HEK293 (cell line): ENCODE measurements around the gene TMEM263.

Experiments
- CTCF ChIA-PET: fragments of 350-600 bp; formaldehyde crosslinking; extraction: SDS; loops from one replicate; lab custom pipeline; 2021; ENCODE audit warnings: antibody characterized with exemption; lab: Yijun Ruan, JAX
- POLR2A ChIA-PET: fragments of 300-600 bp; formaldehyde crosslinking; extraction: SDS; loops from one replicate; lab custom pipeline; 2020; ENCODE audit warnings: antibody characterized with exemption, inconsistent platforms; lab: Yijun Ruan, JAX
- H3K27ac ChIP-seq: fragments of 200-500 bp; sonication (Bioruptor generic); 2 replicates; pipeline ENCODE4 v1.5.1; 2014; ENCODE audit warnings: low read depth, low read length, control low read depth, inconsistent platforms; ENCODE audit errors: extremely low read depth
- H3K36me3 ChIP-seq, 2 experiments: fragments of 200-500 bp in 1 of 2; sonication (Bioruptor generic) in 1 of 2; 1 replicate in 1 of 2; 2 replicates in 1 of 2; pipeline ENCODE4 v1.5.1; 2014 to 2017; ENCODE audit warnings: inconsistent platforms in 2 of 2, low read length in 2 of 2; ENCODE audit not compliant: control insufficient read depth in 2 of 2, insufficient read depth in 1 of 2
- H3K4me1 ChIP-seq: fragments of 200-500 bp; sonication (Bioruptor generic); 2 replicates; pipeline ENCODE4 v1.5.1; 2014; ENCODE audit warnings: mild to moderate bottlenecking, low read length, inconsistent platforms; ENCODE audit not compliant: control insufficient read depth, insufficient read depth
- H3K4me3 ChIP-seq: 2 replicates; pipeline ENCODE4 v1.5.1; 2011; ENCODE audit warnings: low read depth, mild to moderate bottlenecking, control low read depth, low read length, moderate library complexity
- H3K9me3 ChIP-seq: fragments of 200-500 bp; sonication (Bioruptor generic); 2 replicates; pipeline ENCODE4 v1.5.1; 2014; ENCODE audit warnings: low read depth, low read length, inconsistent platforms; ENCODE audit not compliant: control insufficient read depth, insufficient read depth
- GLIS1 ChIP-seq: fragments of 450-650 bp; formaldehyde crosslinking; IDR thresholded peaks from 2 replicates; pipeline ENCODE4 v1.5.1; 2016; ENCODE audit warnings: missing biosample characterization, missing genetic modification characterization
- IKZF3 ChIP-seq: fragments of 450-650 bp; IDR thresholded peaks from 2 replicates; pipeline ENCODE4 v1.5.0; 2018; ENCODE audit warnings: missing biosample characterization, mild to moderate bottlenecking, missing genetic modification characterization, moderate library complexity
- INSM2 ChIP-seq: fragments of 450-650 bp; formaldehyde crosslinking; IDR thresholded peaks from 2 replicates; pipeline ENCODE4 v1.5.1; 2016; ENCODE audit warnings: missing biosample characterization, missing genetic modification characterization
- KLF7 ChIP-seq: fragments of 450-650 bp; formaldehyde crosslinking; IDR thresholded peaks from 2 replicates; pipeline ENCODE4 v1.5.1; 2016; ENCODE audit warnings: missing biosample characterization, missing genetic modification characterization, borderline replicate concordance
- OVOL3 ChIP-seq: fragments of 450-650 bp; formaldehyde crosslinking; IDR thresholded peaks from 2 replicates; pipeline ENCODE4 v1.5.1; 2016; ENCODE audit warnings: missing biosample characterization, missing genetic modification characterization
- PRDM4 ChIP-seq: fragments of 450-650 bp; formaldehyde crosslinking; IDR thresholded peaks from 2 replicates; pipeline ENCODE4 v1.5.1; 2017; ENCODE audit warnings: missing biosample characterization, missing genetic modification characterization
- PRDM6 ChIP-seq: fragments of 450-650 bp; formaldehyde crosslinking; IDR thresholded peaks from 2 replicates; pipeline ENCODE4 v1.5.1; 2017; ENCODE audit warnings: missing biosample characterization, missing genetic modification characterization
- SP2 ChIP-seq: fragments of 450-650 bp; formaldehyde crosslinking; IDR thresholded peaks from 2 replicates; pipeline ENCODE4 v1.5.1; 2016; ENCODE audit warnings: missing biosample characterization, missing genetic modification characterization
- YY2 ChIP-seq: fragments of 450-650 bp; formaldehyde crosslinking; IDR thresholded peaks from 2 replicates; pipeline ENCODE4 v1.5.1; 2016; ENCODE audit warnings: missing biosample characterization, missing genetic modification characterization
- ZBTB10 ChIP-seq: fragments of 450-650 bp; formaldehyde crosslinking; IDR thresholded peaks from 2 replicates; pipeline ENCODE4 v1.5.1; 2016; ENCODE audit warnings: missing biosample characterization, missing genetic modification characterization
- ZBTB26 ChIP-seq: fragments of 450-650 bp; formaldehyde crosslinking; optimal IDR thresholded peaks from 2 replicates; pipeline ENCODE3; 2016; ENCODE audit warnings: missing biosample characterization, mild to moderate bottlenecking, missing genetic modification characterization
- ZBTB48 ChIP-seq: fragments of 450-650 bp; formaldehyde crosslinking; IDR thresholded peaks from 2 replicates; pipeline ENCODE4 v1.5.1; 2016; ENCODE audit warnings: missing biosample characterization, missing genetic modification characterization
- ZBTB7A ChIP-seq: fragments of 450-650 bp; formaldehyde crosslinking; IDR thresholded peaks from 2 replicates; pipeline ENCODE4 v1.5.1; 2016; ENCODE audit warnings: low read depth, missing biosample characterization, missing genetic modification characterization
- ZBTB8A ChIP-seq: fragments of 450-650 bp; formaldehyde crosslinking; IDR thresholded peaks from 2 replicates; pipeline ENCODE4 v1.5.1; 2016; ENCODE audit warnings: missing biosample characterization, missing genetic modification characterization
- ZEB2 ChIP-seq: fragments of 450-650 bp; formaldehyde crosslinking; IDR thresholded peaks from 2 replicates; pipeline ENCODE4 v1.5.1; 2016; ENCODE audit warnings: missing biosample characterization, missing genetic modification characterization
- ZFP69B ChIP-seq: fragments of 450-650 bp; formaldehyde crosslinking; IDR thresholded peaks from 2 replicates; pipeline ENCODE4 v1.5.1; 2016; ENCODE audit warnings: missing biosample characterization, missing genetic modification characterization
- ZIC2 ChIP-seq: fragments of 450-650 bp; formaldehyde crosslinking; IDR thresholded peaks from 2 replicates; pipeline ENCODE4 v1.5.1; 2016; ENCODE audit warnings: missing biosample characterization, missing genetic modification characterization
- ZNF10 ChIP-seq: fragments of 450-650 bp; formaldehyde crosslinking; IDR thresholded peaks from 2 replicates; pipeline ENCODE4 v1.5.1; 2017; ENCODE audit warnings: missing biosample characterization, missing genetic modification characterization
- ZNF184 ChIP-seq: fragments of 450-650 bp; IDR thresholded peaks from 2 replicates; pipeline ENCODE4 v1.5.1; 2018; ENCODE audit warnings: missing biosample characterization, mild to moderate bottlenecking, missing genetic modification characterization
- ZNF423 ChIP-seq: fragments of 450-650 bp; formaldehyde crosslinking; IDR thresholded peaks from 2 replicates; pipeline ENCODE4 v1.5.1; 2016; ENCODE audit warnings: missing biosample characterization, missing genetic modification characterization
- ZNF449 ChIP-seq: fragments of 450-650 bp; formaldehyde crosslinking; IDR thresholded peaks from 2 replicates; pipeline ENCODE4 v1.5.1; 2017; ENCODE audit warnings: missing biosample characterization, mild to moderate bottlenecking, missing genetic modification characterization, moderate library complexity
- ZNF514 ChIP-seq: fragments of 450-650 bp; formaldehyde crosslinking; IDR thresholded peaks from 2 replicates; pipeline ENCODE4 v1.5.1; 2016; ENCODE audit warnings: missing biosample characterization, missing genetic modification characterization
- ZNF596 ChIP-seq: fragments of 450-650 bp; IDR thresholded peaks from 2 replicates; pipeline ENCODE4 v1.5.0; 2018; ENCODE audit warnings: missing biosample characterization, mild to moderate bottlenecking, missing genetic modification characterization, moderate library complexity
- ZNF600 ChIP-seq: fragments of 450-650 bp; formaldehyde crosslinking; IDR thresholded peaks from 2 replicates; pipeline ENCODE4 v1.5.1; 2016; ENCODE audit warnings: missing biosample characterization, missing genetic modification characterization
- ZNF777 ChIP-seq: fragments of 450-650 bp; formaldehyde crosslinking; IDR thresholded peaks from 2 replicates; pipeline ENCODE4 v1.5.1; 2017; ENCODE audit warnings: missing biosample characterization, missing genetic modification characterization, borderline replicate concordance
- ZSCAN30 ChIP-seq: fragments of 450-650 bp; IDR thresholded peaks from 2 replicates; pipeline ENCODE4 v1.5.1; 2018; ENCODE audit warnings: missing biosample characterization, mild to moderate bottlenecking, missing genetic modification characterization, moderate library complexity

TMEM263 gene

GRCh38 chr12:106955377-106956047 lies at the start of gene TMEM263:
Gene TMEM263 (plus strand): TSS chr12:106955907. CDS start chr12:106967117, 11,210 bp downstream.
- POLR2A ChIA-PET = interaction anchor here (0.6 to 2.4 kb wide), 16 partner anchors 14 to 654 kb away, joined by 3 to 34 read pairs (median 4); partner anchors contain the start of genes CRY1, MTERF2 and POLR3B
- H3K27ac ChIP-seq = peak within 1 kb of the TSS; percentile 96
- peaks cover 15% of the 10 kb centered on the region for H3K4me1 ChIP-seq
- H3K4me3 ChIP-seq = peak within 1 kb of the TSS; percentile 59
- CTCF ChIA-PET = interaction anchor here (0.6 to 0.9 kb wide), 7 partner anchors 14 to 799 kb away, joined by 3 read pairs; no protein-coding TSS in a partner anchor
- H3K36me3 ChIP-seq = no peaks in the 10 kb centered on the region; a peak in 1 of 3 replicates
- H3K9me3 ChIP-seq = no peaks in the 10 kb centered on the region
- peak; percentile 98 for TF ChIP-seq IKZF3 (tag by site-specific recombination)
- TF ChIP-seq ZBTB8A (tag by site-specific recombination) = peak; percentile 86
- TF ChIP-seq ZNF777 = peak; percentile 72; the same call in 1 of the 2 replicates
- peak; percentile 97 for TF ChIP-seq GLIS1 (tag by site-specific recombination)
- TF ChIP-seq KLF7 (tag by site-specific recombination) = peak; percentile 52; the same call in 1 of the 2 replicates
- TF ChIP-seq SP2 (tag by site-specific recombination) = peak; percentile 84
- no peak for TF ChIP-seq YY2 (tag by site-specific recombination)
- TF ChIP-seq ZSCAN30 = peak; percentile 97
- 0 out of 2 replicates have a peak, but pooled peaks have one; percentile 33 for TF ChIP-seq INSM2 (tag by site-specific recombination)
- 0 out of 2 replicates have a peak, but pooled peaks have one; percentile 17 for TF ChIP-seq ZNF184 (tag by site-specific recombination)
- TF ChIP-seq ZNF600 (tag by site-specific recombination) = peak; percentile 27; the same call in 1 of the 2 replicates
- peak; percentile 95 for TF ChIP-seq ZBTB26 (tag by site-specific recombination)
- no peak for TF ChIP-seq PRDM6 (tag by site-specific recombination)
- peak; percentile 65; the same call in 1 of the 2 replicates for TF ChIP-seq ZNF596
- peak; percentile 85 for TF ChIP-seq ZEB2
- no peak for TF ChIP-seq ZNF514 (tag by site-specific recombination)
- TF ChIP-seq OVOL3 = peak; percentile 98
- no peak for TF ChIP-seq ZNF449 (tag by site-specific recombination)
- 0 out of 2 replicates have a peak, but pooled peaks have one; percentile 32 for TF ChIP-seq PRDM4 (tag by site-specific recombination)
- TF ChIP-seq ZBTB7A = peak; percentile 91; the same call in 1 of the 2 replicates
- peak; percentile 86 for TF ChIP-seq ZNF423 (tag by site-specific recombination)
- TF ChIP-seq ZFP69B (tag by site-specific recombination) = 0 out of 2 replicates have a peak, but pooled peaks have one; percentile 13
- no peak for TF ChIP-seq ZNF10 (tag by site-specific recombination)
- peak; percentile 88 for TF ChIP-seq ZBTB10 (tag by site-specific recombination)
- TF ChIP-seq ZBTB48 (tag by site-specific recombination) = peak; percentile 89; the same call in 1 of the 2 replicates
- peak; percentile 50 for TF ChIP-seq ZIC2 (tag by site-specific recombination)
